ENCODE data around the gene PPP4R3A. TPM values are rescaled to one million over a fixed set of nuclear protein-coding genes. Genes with fewer than 3 reads are reported as not detected.
"Not testable (repeated sequence)": the region's sequence is repeated elsewhere in the genome, so short reads cannot be mapped to it uniquely, and the experiment has no call there.

PPP4R3A gene
- total RNA-seq, 1 experiment from 2014 or later, result 41.0 TPM

GRCh38 chr14:91417120-91417982, 92.8 kb downstream of the PPP4R3A start, which contains the start of gene CCDC88C:
Gene CCDC88C (minus strand): TSS chr14:91417820. CDS start chr14:91417690, 130 bp downstream.
- in situ Hi-C loops (cut with HindIII; ENCODE audit: low pct_unique_long_range_greater_than_20kb, low sequenced_read_pairs), result no loop called here
- DNase-seq (ENCODE audit: low read depth, low spot score), result peak; percentile 30

GRCh38 chr14:91416744-91417119, 93.4 kb downstream of the PPP4R3A start:
- in situ Hi-C loops (cut with HindIII; ENCODE audit: low pct_unique_long_range_greater_than_20kb, low sequenced_read_pairs), result no loop called here
- no peak for DNase-seq (ENCODE audit: low read depth, low spot score)

- DNase-seq (ENCODE audit: low read depth, low spot score), result no peak
- in situ Hi-C loops (cut with HindIII; ENCODE audit: low pct_unique_long_range_greater_than_20kb, low sequenced_read_pairs), result no loop called here
Measured at GRCh38 chr14:91415794-91416743, 94.0 kb downstream of the PPP4R3A start.

- DNase-seq (ENCODE audit: low read depth, low spot score), result no peak
- in situ Hi-C loops (cut with HindIII; ENCODE audit: low pct_unique_long_range_greater_than_20kb, low sequenced_read_pairs), result no loop called here
Measured at GRCh38 chr14:91414475-91414833, 95.7 kb downstream of the PPP4R3A start.

GRCh38 chr14:91413547-91414474, 96.3 kb downstream of the PPP4R3A start:
- in situ Hi-C loops (cut with HindIII; ENCODE audit: low pct_unique_long_range_greater_than_20kb, low sequenced_read_pairs), result no loop called here
- DNase-seq (ENCODE audit: low read depth, low spot score), result no peak

GRCh38 chr14:91412939-91413338, 97.2 kb downstream of the PPP4R3A start:
- in situ Hi-C loops (cut with HindIII; ENCODE audit: low pct_unique_long_range_greater_than_20kb, low sequenced_read_pairs), result no loop called here
- no peak for DNase-seq (ENCODE audit: low read depth, low spot score)

- in situ Hi-C loops (cut with HindIII; ENCODE audit: low pct_unique_long_range_greater_than_20kb, low sequenced_read_pairs), result no loop called here
- no peak for DNase-seq (ENCODE audit: low read depth, low spot score)
Measured at GRCh38 chr14:91410771-91411536, 99.2 kb downstream of the PPP4R3A start.

GRCh38 chr14:91409928-91410718, 100.0 kb downstream of the PPP4R3A start:
- in situ Hi-C loops (cut with HindIII; ENCODE audit: low pct_unique_long_range_greater_than_20kb, low sequenced_read_pairs), result no loop called here

GRCh38 chr14:91409240-91409639, 100.9 kb downstream of the PPP4R3A start:
- DNase-seq (ENCODE audit: low read depth, low spot score); in situ Hi-C loops (cut with HindIII; ENCODE audit: low pct_unique_long_range_greater_than_20kb, low sequenced_read_pairs): not testable (repeated sequence)

More at GRCh38 chr14:91409928-91410718, 100.0 kb downstream of the PPP4R3A start:
- DNase-seq (ENCODE audit: low read depth, low spot score), result peak; percentile 71

Small RNAs within 50 kb of the gene (small RNA-seq; reads per million reads assigned to genes)
- 0 reads per million in 2 experiments for gene AL133373.1

Other genes starting within 250 kb of the PPP4R3A start
- gene CCDC88C, start 92.5 kb downstream of the PPP4R3A start, total RNA-seq (2014; rRNA removed; shearing (Covaris generic)), result 4.6 and 6.4 TPM in 2 replicates
- gene CATSPERB, start 221.8 kb upstream of the PPP4R3A start, total RNA-seq (2014; rRNA removed; shearing (Covaris generic)), result not detected in 2 replicates

All from SK-MEL-5 (cell line).